Activated B cell treated with CpG ODN at 0.5 μM for 24 hours (primary cell): ENCODE results near the gene RC3H1. TPM values are rescaled to one million over a fixed set of nuclear protein-coding genes. Genes with fewer than 3 reads are reported as not detected.

Experiments used
- ATAC-seq: fragments of 200-7000 bp; cut with Tn5 transposase; one replicate; pipeline ENCODE4 v1.10.0; 2021; ENCODE audit warnings: low read depth, mild to moderate bottlenecking, moderate library complexity
- CTCF ChIA-PET: fragments of 350-600 bp; sonication (Branson Sonifier 250); formaldehyde crosslinking; loops from one replicate; lab custom pipeline; 2021; ENCODE audit warnings: antibody characterized with exemption; lab: Charles Lee
- POLR2A ChIA-PET: fragments of 350-600 bp; sonication (Branson Sonifier 250); formaldehyde crosslinking; loops from one replicate; lab custom pipeline; 2021; ENCODE audit warnings: antibody characterized with exemption; lab: Charles Lee
- DNase-seq: peaks from one replicate; pipeline ENCODE4 v3.0.0; 2022
- H3K27ac Mint-ChIP-seq: one replicate; pipeline ENCODE4 v1.8.0; 2020; ENCODE audit warnings: mixed read lengths
- H3K27me3 Mint-ChIP-seq: one replicate; pipeline ENCODE4 v1.8.0; 2021; ENCODE audit warnings: mixed read lengths
- H3K36me3 Mint-ChIP-seq: one replicate; pipeline ENCODE4 v1.8.0; 2021; ENCODE audit warnings: low read depth, mixed read lengths
- H3K4me1 Mint-ChIP-seq: one replicate; pipeline ENCODE4 v1.8.0; 2021; ENCODE audit warnings: mixed read lengths
- H3K4me3 Mint-ChIP-seq: one replicate; pipeline ENCODE4 v1.8.0; 2020; ENCODE audit warnings: mild to moderate bottlenecking, mixed read lengths
- H3K9me3 Mint-ChIP-seq: one replicate; pipeline ENCODE4 v1.8.0; 2020; ENCODE audit warnings: mixed read lengths
- intact Hi-C: fragments of 100-400 bp; cut with micrococcal nuclease; formaldehyde crosslinking; loops from one replicate; pipeline ENCODE4 v1.15.1; 2024
- total RNA-seq: library from RNA; stranded (reverse); gene quantifications from 2 replicates; pipeline ENCODE4 v1.2.3, GENCODE V29; 2022
- TF ChIP-seq, protein P1 (sequence below): fragments of 200-600 bp; IDR thresholded peaks from one replicate; pipeline ENCODE4 v1.8.0; 2022; ENCODE audit warnings: antibody characterized with exemption, mild to moderate bottlenecking

RC3H1 gene
- total RNA-seq, 1 donor from 2014 or later: 55.6 TPM

GRCh38 chr1:174032671-174033222 is 10.6 kb upstream of the RC3H1 start:
- Mint-ChIP-seq H3K4me1 (no peaks in the 10 kb centered on the region), H3K36me3 (no peaks in the 10 kb centered on the region), H3K27ac (no peak overlapping the region), H3K9me3 (no peaks in the 10 kb centered on the region), H3K4me3 (no peak overlapping the region), H3K27me3 (no peaks in the 10 kb centered on the region)
- ATAC-seq (no peak), DNase-seq (no peak)
- POLR2A ChIA-PET: no interaction called here
- CTCF ChIA-PET: no interaction called here
- TF ChIP-seq, protein P1, sequence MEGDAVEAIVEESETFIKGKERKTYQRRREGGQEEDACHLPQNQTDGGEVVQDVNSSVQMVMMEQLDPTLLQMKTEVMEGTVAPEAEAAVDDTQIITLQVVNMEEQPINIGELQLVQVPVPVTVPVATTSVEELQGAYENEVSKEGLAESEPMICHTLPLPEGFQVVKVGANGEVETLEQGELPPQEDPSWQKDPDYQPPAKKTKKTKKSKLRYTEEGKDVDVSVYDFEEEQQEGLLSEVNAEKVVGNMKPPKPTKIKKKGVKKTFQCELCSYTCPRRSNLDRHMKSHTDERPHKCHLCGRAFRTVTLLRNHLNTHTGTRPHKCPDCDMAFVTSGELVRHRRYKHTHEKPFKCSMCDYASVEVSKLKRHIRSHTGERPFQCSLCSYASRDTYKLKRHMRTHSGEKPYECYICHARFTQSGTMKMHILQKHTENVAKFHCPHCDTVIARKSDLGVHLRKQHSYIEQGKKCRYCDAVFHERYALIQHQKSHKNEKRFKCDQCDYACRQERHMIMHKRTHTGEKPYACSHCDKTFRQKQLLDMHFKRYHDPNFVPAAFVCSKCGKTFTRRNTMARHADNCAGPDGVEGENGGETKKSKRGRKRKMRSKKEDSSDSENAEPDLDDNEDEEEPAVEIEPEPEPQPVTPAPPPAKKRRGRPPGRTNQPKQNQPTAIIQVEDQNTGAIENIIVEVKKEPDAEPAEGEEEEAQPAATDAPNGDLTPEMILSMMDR: no peak
- intact Hi-C loops: no loop called here

- intact Hi-C loops: no loop called here
- no peaks in the 10 kb centered on the region for H3K27me3 Mint-ChIP-seq
- ChIA-PET POLR2A (interaction anchor here (0.6 to 2.1 kb wide), 3 partner anchors 9 to 166 kb away, joined by 4 to 6 read pairs (median 5); partner anchors contain the start of gene RC3H1), CTCF (no interaction called here)
- no peak overlapping the region for H3K27ac Mint-ChIP-seq
- DNase-seq (no peak), ATAC-seq (no peak)
- TF ChIP-seq, protein P1: no peak
- no peak overlapping the region for H3K4me3 Mint-ChIP-seq
- no peaks in the 10 kb centered on the region for H3K36me3 Mint-ChIP-seq
- no peaks in the 10 kb centered on the region for H3K9me3 Mint-ChIP-seq
- H3K4me1 Mint-ChIP-seq: no peaks in the 10 kb centered on the region
These were observed 8.9 kb upstream of the RC3H1 start for GRCh38 chr1:174031099-174031498.

GRCh38 chr1:174028495-174028894 is 6.3 kb upstream of the RC3H1 start:
- CTCF ChIA-PET: no interaction called here
- Mint-ChIP-seq H3K27ac (no peak overlapping the region), H3K27me3 (no peaks in the 10 kb centered on the region), H3K9me3 (no peaks in the 10 kb centered on the region), H3K4me3 (no peak overlapping the region), H3K4me1 (peaks cover 1% of the 10 kb centered on the region), H3K36me3 (no peaks in the 10 kb centered on the region)
- POLR2A ChIA-PET: interaction anchor here (0.5 kb wide), 1 partner anchor 1210 kb away, joined by 4 read pairs; no protein-coding TSS in a partner anchor
- TF ChIP-seq, protein P1: no peak
- DNase-seq: no peak
- intact Hi-C loops: no loop called here
- ATAC-seq: no peak

GRCh38 chr1:174023440-174023839 is 1.3 kb upstream of the RC3H1 start:
- POLR2A ChIA-PET: interaction anchor here (1.5 to 2.3 kb wide), 2 partner anchors 605 to 976 kb away, joined by 7 to 11 read pairs; partner anchors contain the start of gene CACYBP
- CTCF ChIA-PET: interaction anchor here (0.7 kb wide), 1 partner anchor 232 kb away, joined by 3 read pairs; no protein-coding TSS in a partner anchor

GRCh38 chr1:174022976-174023277 is 770 bp upstream of the RC3H1 start:
- Mint-ChIP-seq H3K9me3 (no peaks in the 10 kb centered on the region), H3K36me3 (peaks cover 17% of the 10 kb centered on the region), H3K4me3 (peak overlapping the region; percentile 97), H3K4me1 (peaks cover 41% of the 10 kb centered on the region), H3K27me3 (no peaks in the 10 kb centered on the region), H3K27ac (peak overlapping the region; percentile 96)
- CTCF ChIA-PET: interaction anchor here (0.7 to 1.2 kb wide), 2 partner anchors 195 to 232 kb away, joined by 3 read pairs; no protein-coding TSS in a partner anchor
- TF ChIP-seq, protein P1: no peak
- DNase-seq (no peak), ATAC-seq (no peak)
- POLR2A ChIA-PET: interaction anchor here (0.6 to 2.3 kb wide), 25 partner anchors 8 to 1490 kb away, joined by 3 to 22 read pairs (median 5); partner anchors contain the start of genes CACYBP, CENPL, DARS2 and GAS5
- intact Hi-C loops: loop anchor here (1.0 to 5.0 kb wide), 10 partner anchors 136 to 1490 kb away; partner anchors contain the start of genes CACYBP, CENPL, DARS2 and MRPS14

More at GRCh38 chr1:174023440-174023839, 1.3 kb upstream of the RC3H1 start:
- Mint-ChIP-seq H3K27ac (peak overlapping the region; percentile 96), H3K4me3 (peak overlapping the region; percentile 97), H3K4me1 (peaks cover 39% of the 10 kb centered on the region), H3K9me3 (no peaks in the 10 kb centered on the region), H3K36me3 (peaks cover 17% of the 10 kb centered on the region), H3K27me3 (no peaks in the 10 kb centered on the region)
- intact Hi-C loops: loop anchor here (2.0 to 5.0 kb wide), 5 partner anchors 193 to 1491 kb away; partner anchors contain the start of genes CENPL, DARS2, MRPS14 and SUCO
- no peak for DNase-seq
- TF ChIP-seq, protein P1: no peak
- no peak for ATAC-seq
